Chondrocyte (in vitro differentiated cells): Measurements from ENCODE around the gene PRSS33. TPM values are rescaled to one million over a fixed set of nuclear protein-coding genes. Genes with fewer than 3 reads are reported as not detected.

Source experiments
- DNase-seq: peaks from one replicate; pipeline ENCODE4 v3.0.0; 2021; ENCODE audit warnings: mixed read lengths, low spot score
- H3K27ac Mint-ChIP-seq: one replicate; pipeline ENCODE4 v1.8.0; 2021; ENCODE audit warnings: mild to moderate bottlenecking, moderate library complexity, mixed read lengths; ENCODE audit not compliant: unreplicated experiment
- H3K27me3 Mint-ChIP-seq: 2 replicates; pipeline ENCODE4 v1.8.0; 2021; ENCODE audit warnings: low read depth, mixed read lengths
- H3K36me3 Mint-ChIP-seq: 2 replicates; pipeline ENCODE4 v1.8.0; 2021; ENCODE audit warnings: low read depth, mixed read lengths
- H3K4me1 Mint-ChIP-seq: 2 replicates; pipeline ENCODE4 v1.8.0; 2021; ENCODE audit warnings: low read depth, mild to moderate bottlenecking, mixed read lengths
- H3K4me3 Mint-ChIP-seq: one replicate; pipeline ENCODE4 v1.8.0; 2021; ENCODE audit warnings: mild to moderate bottlenecking, moderate library complexity, mixed read lengths; ENCODE audit not compliant: unreplicated experiment
- H3K9me3 Mint-ChIP-seq: 2 replicates; pipeline ENCODE4 v1.8.0; 2021; ENCODE audit warnings: low read depth, mixed read lengths
- CTCF ChIP-seq: fragments of 200-600 bp; sonication (generic); IDR thresholded peaks from 2 replicates; pipeline ENCODE4 v1.5.0; 2021; ENCODE audit warnings: antibody characterized with exemption, mild to moderate bottlenecking, moderate library complexity
- total RNA-seq: library from RNA; stranded (reverse); gene quantifications from 3 replicates; pipeline ENCODE4 v1.2.1, GENCODE V29; 2021

The PRSS33 gene
- total RNA-seq, 1 donor from 2014 or later: not detected

GRCh38 chr16:2816751-2817339 is 29.5 kb upstream of the PRSS33 start, which contains the start of gene PRSS21:
Gene PRSS21, plus strand, starts transcription at chr16:2817237. Its CDS starts 32 bp downstream, at chr16:2817269.
- Mint-ChIP-seq H3K9me3 (no peaks in the 10 kb centered on the region), H3K4me1 (no peaks in the 10 kb centered on the region), H3K27me3 (peaks cover 25% of the 10 kb centered on the region), H3K27ac (no peak within 1 kb of the TSS), H3K36me3 (no peaks in the 10 kb centered on the region), H3K4me3 (no peak within 1 kb of the TSS)
- peak; percentile 80 for DNase-seq
- TF ChIP-seq CTCF: no peak

- H3K4me3 Mint-ChIP-seq: no peak overlapping the region
- peaks cover 30% of the 10 kb centered on the region for H3K27me3 Mint-ChIP-seq
- no peaks in the 10 kb centered on the region for H3K4me1 Mint-ChIP-seq
- DNase-seq: peak; percentile 75
- H3K36me3 Mint-ChIP-seq: no peaks in the 10 kb centered on the region
- no peak for TF ChIP-seq CTCF
- no peak overlapping the region for H3K27ac Mint-ChIP-seq
- no peaks in the 10 kb centered on the region for H3K9me3 Mint-ChIP-seq
Measured at GRCh38 chr16:2815299-2815771, 28.0 kb upstream of the PRSS33 start.

- no peak overlapping the region for H3K4me3 Mint-ChIP-seq
- no peaks in the 10 kb centered on the region for H3K9me3 Mint-ChIP-seq
- H3K27ac Mint-ChIP-seq: no peak overlapping the region
- no peaks in the 10 kb centered on the region for H3K4me1 Mint-ChIP-seq
- no peak for TF ChIP-seq CTCF
- H3K27me3 Mint-ChIP-seq: peaks cover 33% of the 10 kb centered on the region
- no peaks in the 10 kb centered on the region for H3K36me3 Mint-ChIP-seq
- peak; percentile 79 for DNase-seq
Measured at GRCh38 chr16:2814551-2815298, 27.4 kb upstream of the PRSS33 start.

- Mint-ChIP-seq H3K27me3 (peaks cover 38% of the 10 kb centered on the region), H3K4me3 (no peak overlapping the region), H3K4me1 (no peaks in the 10 kb centered on the region), H3K36me3 (peaks cover 1% of the 10 kb centered on the region), H3K27ac (no peak overlapping the region), H3K9me3 (peaks cover 9% of the 10 kb centered on the region)
- no peak for TF ChIP-seq CTCF
- peak; percentile 62 for DNase-seq
Measured at GRCh38 chr16:2813771-2814221, 26.4 kb upstream of the PRSS33 start.

GRCh38 chr16:2811703-2812471 is 24.5 kb upstream of the PRSS33 start:
- Mint-ChIP-seq H3K4me1 (no peaks in the 10 kb centered on the region), H3K9me3 (peaks cover 12% of the 10 kb centered on the region), H3K36me3 (peaks cover 2% of the 10 kb centered on the region), H3K27me3 (peaks cover 46% of the 10 kb centered on the region), H3K27ac (no peak overlapping the region), H3K4me3 (no peak overlapping the region)
- no peak for TF ChIP-seq CTCF
- peak; percentile 54 for DNase-seq
